Uterus (tissue), 2 donors: Measurements from ENCODE around the gene KNOP1.

ENCODE experiments used
- CTCF ChIP-seq, 4 experiments: fragments of 200-600 bp in 2 of 4; fragments of 450-650 bp in 2 of 4; sonication (generic) in 2 of 4; IDR thresholded peaks; one replicate each; pipeline ENCODE4 v1.5.1; 2016 to 2019; ENCODE audit warnings: antibody characterized with exemption in 4 of 4, mild to moderate bottlenecking in 2 of 4, moderate library complexity in 1 of 4
- POLR2A ChIP-seq, 2 donors: fragments of 450-650 bp; IDR thresholded peaks; one replicate each; pipeline ENCODE4 v1.6.1; 2016; ENCODE audit warnings: antibody characterized with exemption in 2 of 2, mild to moderate bottlenecking in 1 of 2, moderate library complexity in 1 of 2

- TF ChIP-seq CTCF (IDR thresholded peaks at IDR 0.05) (no peak), POLR2A (IDR thresholded peaks at IDR 0.05) (no peak)
These were observed 53.9 kb downstream of the KNOP1 start for GRCh38 chr16:19664166-19664565.
